ENCODE data around the gene CCDC12.

Gene CCDC12

DNA sequence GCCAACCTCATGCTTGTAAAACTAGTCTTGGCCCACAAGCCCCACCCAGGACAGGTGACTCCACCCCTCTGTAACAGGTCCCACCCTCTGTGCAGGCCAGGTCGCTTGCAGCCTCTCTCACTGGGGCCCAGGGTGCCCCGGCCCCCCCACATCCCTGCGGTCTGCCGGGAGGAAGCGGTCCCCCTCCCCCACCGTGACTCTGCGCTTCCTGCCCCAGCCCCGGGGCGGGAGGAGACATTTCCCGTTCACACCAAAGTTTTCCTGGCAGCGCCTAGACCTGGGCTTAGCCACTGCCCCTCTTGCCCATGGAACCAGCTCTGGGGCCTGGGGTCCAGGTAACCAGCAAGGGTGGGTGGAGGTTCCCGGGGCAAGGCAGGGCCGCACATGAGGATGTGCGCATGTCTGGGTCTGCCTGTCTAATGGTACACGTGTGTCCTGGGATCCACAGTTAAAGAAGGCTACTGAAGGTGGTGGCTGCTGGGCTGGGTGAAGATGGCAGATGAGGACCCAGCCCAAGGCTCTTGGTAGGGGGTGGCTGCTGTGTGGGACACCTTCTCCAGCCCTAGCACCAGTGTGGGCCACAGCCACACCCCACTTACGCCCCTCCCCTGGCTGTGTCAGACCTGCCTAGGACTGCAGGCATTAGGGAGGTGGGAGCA, 11.3 kb upstream of the CCDC12 start:
- peak; percentile 89 for DNase-seq (ENCODE audit: low spot score)
- TF ChIP-seq, protein P1, sequence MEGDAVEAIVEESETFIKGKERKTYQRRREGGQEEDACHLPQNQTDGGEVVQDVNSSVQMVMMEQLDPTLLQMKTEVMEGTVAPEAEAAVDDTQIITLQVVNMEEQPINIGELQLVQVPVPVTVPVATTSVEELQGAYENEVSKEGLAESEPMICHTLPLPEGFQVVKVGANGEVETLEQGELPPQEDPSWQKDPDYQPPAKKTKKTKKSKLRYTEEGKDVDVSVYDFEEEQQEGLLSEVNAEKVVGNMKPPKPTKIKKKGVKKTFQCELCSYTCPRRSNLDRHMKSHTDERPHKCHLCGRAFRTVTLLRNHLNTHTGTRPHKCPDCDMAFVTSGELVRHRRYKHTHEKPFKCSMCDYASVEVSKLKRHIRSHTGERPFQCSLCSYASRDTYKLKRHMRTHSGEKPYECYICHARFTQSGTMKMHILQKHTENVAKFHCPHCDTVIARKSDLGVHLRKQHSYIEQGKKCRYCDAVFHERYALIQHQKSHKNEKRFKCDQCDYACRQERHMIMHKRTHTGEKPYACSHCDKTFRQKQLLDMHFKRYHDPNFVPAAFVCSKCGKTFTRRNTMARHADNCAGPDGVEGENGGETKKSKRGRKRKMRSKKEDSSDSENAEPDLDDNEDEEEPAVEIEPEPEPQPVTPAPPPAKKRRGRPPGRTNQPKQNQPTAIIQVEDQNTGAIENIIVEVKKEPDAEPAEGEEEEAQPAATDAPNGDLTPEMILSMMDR (IDR thresholded peaks at IDR 0.05; ENCODE audit: extremely low read depth, missing control alignments): no peak

DNA sequence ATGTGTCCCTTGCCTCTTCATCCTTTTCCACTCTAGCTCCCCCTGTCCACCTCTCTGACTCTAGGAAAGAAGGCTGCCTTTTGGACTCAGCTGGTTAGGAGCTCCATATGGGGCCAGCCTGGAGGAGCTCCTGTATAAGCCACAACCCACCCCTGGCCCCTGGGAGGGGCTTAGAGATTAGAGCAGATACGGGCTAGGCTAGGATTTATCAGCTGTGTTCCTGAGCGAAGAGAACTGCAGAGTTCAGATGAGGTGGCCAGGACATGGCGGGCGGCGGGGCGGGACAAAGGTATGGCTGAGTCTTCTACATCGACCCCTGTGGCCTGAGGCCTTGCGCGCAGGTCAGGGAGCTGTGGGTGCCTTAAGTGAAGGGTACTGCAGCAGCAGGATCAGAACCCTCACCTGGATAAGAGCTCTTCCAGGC, 10.8 kb upstream of the CCDC12 start:
- TF ChIP-seq, protein P1 (IDR thresholded peaks at IDR 0.05; ENCODE audit: extremely low read depth, missing control alignments): no peak

DNA sequence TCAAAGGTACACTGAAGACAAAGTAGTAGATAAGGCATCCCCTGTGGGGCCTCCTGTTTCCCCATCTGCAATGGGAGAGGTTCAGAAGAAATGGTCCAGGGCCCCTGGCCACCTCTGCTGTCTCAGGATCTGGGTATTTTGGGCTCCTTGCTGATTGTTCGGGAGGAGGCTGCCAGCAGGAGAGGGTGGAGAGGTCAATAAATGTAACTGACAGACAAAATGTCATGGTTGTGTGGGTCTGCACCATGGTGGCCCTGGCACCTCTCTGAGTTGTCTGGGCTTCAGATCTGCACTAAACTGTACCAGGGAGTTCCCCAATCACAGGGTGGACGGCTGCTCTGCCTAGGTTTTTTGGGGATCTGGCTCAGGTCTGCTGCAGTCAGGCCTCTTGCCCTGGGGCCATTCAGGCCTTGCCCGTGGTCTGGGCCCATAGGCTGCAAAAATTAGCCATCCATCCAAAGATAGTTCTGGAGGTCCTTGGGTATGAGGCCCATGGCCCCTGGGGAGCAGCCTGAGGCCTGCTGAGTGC, 10.3 kb upstream of the CCDC12 start:
- no peak for DNase-seq (ENCODE audit: low spot score)
- TF ChIP-seq, protein P1 (IDR thresholded peaks at IDR 0.05; ENCODE audit: extremely low read depth, missing control alignments): no peak

More for the DNA sequence above, 10.8 kb upstream of the CCDC12 start:
- no peak for DNase-seq (ENCODE audit: low spot score)

DNA sequence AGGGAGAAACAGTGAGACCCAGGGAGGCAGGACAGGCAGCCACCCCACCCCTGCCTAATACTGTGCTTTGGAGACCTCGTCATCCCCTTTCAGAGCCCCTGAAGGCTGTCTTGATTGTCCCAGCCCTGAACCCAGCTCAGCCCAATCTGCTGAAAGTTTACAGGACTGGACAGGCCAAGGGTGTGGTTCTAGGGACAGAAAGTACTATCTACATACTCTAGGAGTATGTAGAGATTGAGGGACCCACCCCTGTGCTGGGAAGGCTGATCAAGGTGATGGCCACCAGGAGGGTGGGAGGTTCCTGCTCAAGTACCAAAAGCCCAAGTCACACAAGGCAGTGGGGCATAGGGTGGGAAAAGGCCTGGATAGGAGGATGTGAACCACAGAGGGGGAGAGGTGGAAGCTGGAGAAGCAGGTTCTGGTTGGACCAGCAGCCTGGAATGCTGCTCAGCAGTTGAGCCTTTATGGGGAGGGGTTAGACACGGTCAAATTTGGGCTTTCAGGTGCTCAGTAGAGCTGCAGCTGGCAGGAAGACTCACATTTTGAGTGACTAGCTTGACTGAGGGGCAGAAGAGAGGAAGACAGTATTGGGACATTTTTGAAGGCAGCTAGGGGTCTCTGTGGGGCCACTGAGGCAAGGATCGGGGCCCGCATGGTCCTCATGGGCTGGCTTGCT, 9.6 kb upstream of the CCDC12 start:
- DNase-seq (ENCODE audit: low spot score): no peak
- TF ChIP-seq, protein P1 (IDR thresholded peaks at IDR 0.05; ENCODE audit: extremely low read depth, missing control alignments): no peak

DNA sequence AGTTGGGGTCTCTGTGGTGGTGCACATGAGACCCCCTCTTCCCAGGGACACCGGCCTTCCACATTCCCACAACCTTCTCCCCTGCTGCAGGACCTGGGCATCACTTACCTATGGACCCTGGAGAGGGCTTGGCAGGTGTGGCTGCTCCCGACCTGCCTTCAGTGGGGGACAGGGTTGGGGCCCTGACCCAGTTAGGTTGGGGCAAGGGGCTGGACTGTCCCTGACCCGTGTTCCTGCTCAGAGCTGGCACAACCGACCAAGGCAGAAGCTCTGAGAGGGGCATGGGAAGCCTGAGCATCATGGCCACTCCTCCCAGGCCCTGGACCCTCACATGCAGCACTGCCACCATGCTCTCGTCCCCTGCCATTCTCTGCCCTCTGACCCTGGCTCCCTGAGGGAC, 9.0 kb upstream of the CCDC12 start:
- DNase-seq (ENCODE audit: low spot score): no peak
- TF ChIP-seq, protein P1 (IDR thresholded peaks at IDR 0.05; ENCODE audit: extremely low read depth, missing control alignments): no peak

DNA sequence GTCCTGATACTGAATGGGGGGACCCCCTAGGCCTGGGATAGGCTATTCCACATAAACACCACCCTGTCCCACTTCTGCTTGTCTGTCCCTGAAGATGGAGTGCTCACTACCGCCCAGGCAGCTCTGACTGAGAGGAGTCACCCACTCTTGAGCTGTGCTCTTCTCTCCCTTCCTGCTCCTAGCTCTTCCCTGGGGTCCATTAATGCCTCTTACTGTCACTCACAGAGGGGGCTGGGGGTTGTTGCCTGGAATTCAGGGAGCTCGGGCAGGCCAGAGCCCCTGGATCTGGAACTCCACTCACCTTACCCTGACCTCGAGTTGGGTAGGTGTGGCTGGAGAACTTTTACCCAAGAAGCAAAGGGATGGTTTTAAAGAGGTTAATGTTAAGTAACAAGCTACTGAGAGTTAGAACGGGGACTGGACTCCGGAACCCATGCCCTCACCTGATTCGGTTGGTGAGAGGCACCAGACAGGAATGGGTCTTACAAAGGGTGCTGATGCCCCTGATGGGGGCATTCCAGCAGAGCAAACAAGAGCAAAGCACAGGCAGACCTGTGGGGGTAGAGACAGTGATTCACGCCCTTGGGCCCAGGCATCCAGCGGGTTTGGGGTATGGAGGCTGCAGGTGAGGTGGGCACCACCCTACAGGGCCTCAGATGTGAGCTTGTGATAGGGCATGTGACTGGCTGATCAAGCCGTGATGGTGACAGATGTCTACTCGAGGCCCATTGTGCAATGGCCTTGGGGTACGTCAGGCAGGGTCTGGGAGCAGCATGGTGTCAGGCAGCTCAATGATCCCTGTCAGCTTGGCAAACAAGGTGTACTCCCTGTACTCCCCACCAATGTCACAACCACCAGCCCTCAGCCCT, 8.3 kb upstream of the CCDC12 start:
- no peak for DNase-seq (ENCODE audit: low spot score)
- TF ChIP-seq, protein P1 (IDR thresholded peaks at IDR 0.05; ENCODE audit: extremely low read depth, missing control alignments): no peak

All from GM20000 (cell line).